Loucy (cell line): Measurements from ENCODE around the gene SMIM38.

ENCODE experiments used
- CTCF ChIP-seq: fragments of 200-600 bp; sonication (generic); conservative IDR thresholded peaks from 2 replicates; pipeline ENCODE4 v1.5.1; 2014; ENCODE audit warnings: mild to moderate bottlenecking, antibody characterized with exemption, low read length
- EZH2phosphoT487 ChIP-seq: fragments of 200-600 bp; IDR thresholded peaks from 2 replicates; pipeline ENCODE4 v1.6.1; 2018; ENCODE audit warnings: antibody characterized with exemption, mild to moderate bottlenecking, moderate library complexity, borderline replicate concordance

- TF ChIP-seq CTCF, result no peak
- no peak for TF ChIP-seq EZH2phosphoT487
These were observed 30.9 kb downstream of the SMIM38 start for GRCh38 chr11:69186316-69187260.
